RWPE2 (cell line): ENCODE measurements around the gene GPR63.

Experiments used
- ATAC-seq: fragments of 200-7000 bp; cut with Tn5 transposase; 3 replicates; pipeline ENCODE4 v1.9.1; 2021; ENCODE audit warnings: low read depth
- DNase-seq: peaks from one replicate; pipeline ENCODE4 v3.0.0-alpha.2; 2020; ENCODE audit warnings: low spot score
- H3K27ac ChIP-seq: fragments of 450-650 bp; 2 replicates; pipeline ENCODE4 v1.5.1; 2017; ENCODE audit warnings: mild to moderate bottlenecking; ENCODE audit not compliant: poor library complexity, severe bottlenecking
- H3K27me3 ChIP-seq: fragments of 250-450 bp; sonication (Bioruptor Pico); 2 replicates; pipeline ENCODE4 v1.5.1; 2021; ENCODE audit warnings: mild to moderate bottlenecking, moderate library complexity; ENCODE audit not compliant: insufficient read depth, poor library complexity, severe bottlenecking
- H3K36me3 ChIP-seq: fragments of 250-450 bp; sonication (Bioruptor Pico); 2 replicates; pipeline ENCODE4 v1.5.1; 2020; ENCODE audit warnings: low read depth, mild to moderate bottlenecking, moderate library complexity
- H3K4me1 ChIP-seq: fragments of 250-450 bp; sonication (Bioruptor Pico); 2 replicates; pipeline ENCODE4 v1.5.1; 2021; ENCODE audit warnings: mild to moderate bottlenecking, moderate library complexity; ENCODE audit not compliant: insufficient read depth, poor library complexity, severe bottlenecking
- H3K4me3 ChIP-seq: fragments of 250-450 bp; sonication (Bioruptor Pico); 2 replicates; pipeline ENCODE4 v1.5.1; 2021; ENCODE audit warnings: mild to moderate bottlenecking, moderate library complexity; ENCODE audit not compliant: severe bottlenecking
- H3K9me3 ChIP-seq: fragments of 250-450 bp; sonication (Bioruptor Pico); 2 replicates; pipeline ENCODE4 v1.5.1; 2021; ENCODE audit warnings: mild to moderate bottlenecking, moderate library complexity; ENCODE audit not compliant: severe bottlenecking
- TF ChIP-seq, protein P1 (sequence below): fragments of 450-650 bp; IDR thresholded peaks from one replicate; pipeline ENCODE4 v1.5.1; 2017; ENCODE audit warnings: mild to moderate bottlenecking, moderate library complexity; ENCODE audit not compliant: poor library complexity, severe bottlenecking

GPR63 gene

DNA sequence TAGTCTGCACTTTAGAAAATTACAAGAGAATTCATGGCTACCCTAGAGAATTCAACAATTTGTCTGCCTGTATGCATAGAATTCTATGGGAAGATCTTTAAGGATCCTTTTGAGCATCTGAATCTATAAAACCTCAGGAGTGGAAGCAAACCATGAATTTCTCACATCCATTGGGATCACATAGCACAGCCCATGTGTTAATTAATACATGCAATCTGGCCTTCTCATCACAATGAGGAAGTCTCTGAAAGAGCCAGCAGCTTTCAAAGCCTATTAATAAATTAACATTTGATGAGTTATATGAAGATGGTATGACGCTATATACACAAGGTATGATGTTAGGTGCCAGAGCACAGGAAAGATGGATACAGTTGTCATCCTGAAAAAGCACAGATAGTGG lies 35.7 kb upstream of the GPR63 start:
- ATAC-seq = no peak
- Histone ChIP-seq H3K27me3 (peaks cover 6% of the 10 kb centered on the region), H3K27ac (no peak overlapping the region), H3K4me3 (no peak overlapping the region), H3K36me3 (no peaks in the 10 kb centered on the region), H3K9me3 (no peaks in the 10 kb centered on the region), H3K4me1 (no peaks in the 10 kb centered on the region)
- no peak for DNase-seq
- TF ChIP-seq, protein P1, sequence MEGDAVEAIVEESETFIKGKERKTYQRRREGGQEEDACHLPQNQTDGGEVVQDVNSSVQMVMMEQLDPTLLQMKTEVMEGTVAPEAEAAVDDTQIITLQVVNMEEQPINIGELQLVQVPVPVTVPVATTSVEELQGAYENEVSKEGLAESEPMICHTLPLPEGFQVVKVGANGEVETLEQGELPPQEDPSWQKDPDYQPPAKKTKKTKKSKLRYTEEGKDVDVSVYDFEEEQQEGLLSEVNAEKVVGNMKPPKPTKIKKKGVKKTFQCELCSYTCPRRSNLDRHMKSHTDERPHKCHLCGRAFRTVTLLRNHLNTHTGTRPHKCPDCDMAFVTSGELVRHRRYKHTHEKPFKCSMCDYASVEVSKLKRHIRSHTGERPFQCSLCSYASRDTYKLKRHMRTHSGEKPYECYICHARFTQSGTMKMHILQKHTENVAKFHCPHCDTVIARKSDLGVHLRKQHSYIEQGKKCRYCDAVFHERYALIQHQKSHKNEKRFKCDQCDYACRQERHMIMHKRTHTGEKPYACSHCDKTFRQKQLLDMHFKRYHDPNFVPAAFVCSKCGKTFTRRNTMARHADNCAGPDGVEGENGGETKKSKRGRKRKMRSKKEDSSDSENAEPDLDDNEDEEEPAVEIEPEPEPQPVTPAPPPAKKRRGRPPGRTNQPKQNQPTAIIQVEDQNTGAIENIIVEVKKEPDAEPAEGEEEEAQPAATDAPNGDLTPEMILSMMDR = no peak

DNA sequence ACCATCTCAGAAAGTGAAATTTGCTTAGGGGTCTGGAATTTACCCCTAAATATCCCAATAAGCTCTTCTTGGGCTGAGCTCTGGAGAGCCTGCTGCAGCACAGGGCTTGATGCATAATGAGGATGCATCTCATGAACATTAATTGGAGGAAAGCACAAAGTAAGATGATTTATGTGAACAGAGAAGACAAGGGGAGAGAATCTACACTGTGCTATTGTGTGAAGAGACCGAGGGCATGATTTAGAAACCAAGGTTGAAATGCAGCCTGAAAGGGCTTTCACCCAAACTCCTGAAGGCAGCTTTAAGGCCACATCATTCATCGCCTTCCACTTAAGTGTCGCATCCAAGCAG lies 27.8 kb upstream of the GPR63 start:
- Histone ChIP-seq H3K4me1 (no peaks in the 10 kb centered on the region), H3K27ac (no peak overlapping the region), H3K27me3 (peaks cover 4% of the 10 kb centered on the region), H3K36me3 (no peaks in the 10 kb centered on the region), H3K9me3 (no peaks in the 10 kb centered on the region), H3K4me3 (no peak overlapping the region)
- no peak for DNase-seq
- ATAC-seq = no peak
- TF ChIP-seq, protein P1 = no peak

DNA sequence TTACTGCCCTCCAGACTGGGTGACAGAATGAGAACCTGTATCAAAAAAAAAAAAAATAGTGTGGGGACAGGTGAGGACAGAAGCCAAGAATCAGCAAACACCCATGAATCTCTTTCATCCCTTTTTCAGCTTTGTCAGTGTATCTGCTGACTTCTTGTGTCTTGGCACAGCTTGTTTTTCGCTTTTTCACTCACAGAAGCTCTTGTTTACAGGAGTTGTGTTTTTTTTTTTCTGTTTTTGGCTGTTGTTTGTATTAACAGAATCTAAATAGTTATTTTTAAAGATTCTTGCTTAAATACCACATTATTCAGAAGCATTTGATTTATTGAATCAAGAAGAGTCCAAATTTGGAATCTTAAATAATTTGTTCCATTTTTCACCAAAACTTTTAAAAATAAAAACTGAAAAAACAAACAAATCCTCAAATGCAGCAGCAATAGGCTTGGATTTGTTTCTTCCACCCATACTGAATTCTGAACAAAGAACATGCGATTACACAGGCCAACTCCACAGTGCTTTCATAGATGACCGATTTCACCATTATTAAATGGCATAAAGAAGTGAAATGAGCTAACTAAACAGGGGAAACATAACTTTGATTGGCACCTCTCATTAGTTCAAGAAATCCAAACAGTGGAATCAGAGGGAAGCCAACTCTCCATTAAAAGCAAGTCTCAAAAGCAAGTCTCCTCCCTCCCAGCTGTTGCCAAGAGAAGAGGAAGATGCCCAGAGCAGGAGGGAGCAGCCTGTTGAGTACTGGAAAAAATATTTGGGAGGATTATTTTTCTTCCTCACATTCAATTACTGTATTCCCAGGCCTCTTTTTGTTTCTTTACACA lies 27.2 kb upstream of the GPR63 start:
- Histone ChIP-seq H3K9me3 (no peaks in the 10 kb centered on the region), H3K27ac (no peak overlapping the region), H3K27me3 (peaks cover 4% of the 10 kb centered on the region), H3K4me3 (no peak overlapping the region), H3K36me3 (no peaks in the 10 kb centered on the region), H3K4me1 (no peaks in the 10 kb centered on the region)
- ATAC-seq (no peak), DNase-seq (no peak)
- TF ChIP-seq, protein P1 = no peak

DNA sequence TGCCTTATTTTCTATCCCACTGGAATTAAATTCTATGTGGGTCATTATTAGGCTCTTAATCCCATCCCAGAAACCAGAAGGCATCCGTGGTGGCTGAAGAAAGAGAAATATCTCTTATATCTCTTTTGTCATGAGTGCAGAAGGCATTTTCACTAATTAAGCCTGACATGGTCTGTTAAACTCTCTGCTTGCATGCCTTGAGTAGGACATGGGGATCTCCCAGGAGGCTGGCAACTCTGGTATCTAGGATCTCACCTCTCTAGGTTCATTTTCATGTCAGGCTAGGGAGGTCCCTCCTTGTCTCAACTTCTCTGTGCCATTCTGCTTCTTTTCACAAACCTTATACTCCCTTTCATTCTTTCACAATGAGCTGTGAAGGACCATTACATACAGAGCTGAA lies 25.3 kb upstream of the GPR63 start:
- ATAC-seq = no peak
- DNase-seq = no peak
- no peaks in the 10 kb centered on the region for H3K9me3 ChIP-seq
- no peaks in the 10 kb centered on the region for H3K36me3 ChIP-seq
- TF ChIP-seq, protein P1 = no peak
- peaks cover 7% of the 10 kb centered on the region for H3K27me3 ChIP-seq
- no peak overlapping the region for H3K27ac ChIP-seq
- no peaks in the 10 kb centered on the region for H3K4me1 ChIP-seq
- no peak overlapping the region for H3K4me3 ChIP-seq

DNA sequence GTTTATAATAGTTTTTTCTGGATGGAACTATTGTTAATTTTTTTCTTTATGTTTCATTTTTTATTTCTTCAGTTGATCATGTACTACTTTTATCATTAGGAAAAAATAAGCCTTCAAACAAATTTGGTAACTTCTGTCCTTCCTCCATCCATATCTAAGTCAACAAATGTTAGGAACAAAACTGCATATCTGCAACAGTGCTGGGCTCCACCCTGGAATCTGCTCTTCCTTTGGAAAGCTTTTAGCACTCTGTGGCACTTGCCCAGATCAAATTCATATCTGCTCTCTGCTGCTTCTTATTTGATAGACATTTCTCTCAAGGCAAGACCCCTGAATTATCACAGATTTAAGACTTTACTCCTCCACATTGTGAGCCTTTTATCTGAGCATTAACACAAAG lies 24.3 kb upstream of the GPR63 start:
- no peak for DNase-seq
- TF ChIP-seq, protein P1 = no peak
- Histone ChIP-seq H3K36me3 (no peaks in the 10 kb centered on the region), H3K4me3 (no peak overlapping the region), H3K27ac (no peak overlapping the region), H3K4me1 (no peaks in the 10 kb centered on the region), H3K27me3 (peaks cover 9% of the 10 kb centered on the region), H3K9me3 (no peaks in the 10 kb centered on the region)
- ATAC-seq = no peak
